ENCODE measurements around the gene PTCH2. TPM values are rescaled to one million over a fixed set of nuclear protein-coding genes. Genes with fewer than 3 reads are reported as not detected.

The PTCH2 gene
- total RNA-seq, 1 experiment from 2014 or later = 0.79 TPM

- H3K27ac ChIP-seq (ENCODE audit: insufficient read length, low read depth, low read length) = no peak overlapping the region
- H2BK20ac ChIP-seq (ENCODE audit: low read depth, low read length, poor library complexity, severe bottlenecking) = no peak overlapping the region
- Mint-ChIP-seq H3K27me3 (ENCODE audit: low read depth) (no peaks in the 10 kb centered on the region; the same call in 1 of the 2 replicates), H3K4me1 (peaks cover 2 to 4% of the 10 kb centered on the region in 2 experiments; a peak in 3 of 4 replicates), H3K4me3 (no peak overlapping the region), H3K27ac (no peak overlapping the region), H3K9me3 (no peaks in the 10 kb centered on the region; a peak in 1 of 5 replicates), H3K36me3 (ENCODE audit: insufficient read depth in 1 of 3, low read depth in 3 of 3) (peaks cover 0 to 13% (median 5%) of the 10 kb centered on the region in 3 experiments; a peak in 4 of 7 replicates)
- no peak overlapping the region for H3K9ac ChIP-seq (ENCODE audit: extremely low read depth, insufficient read length, low read length)
- DNase-seq = no peak
- no peaks in the 10 kb centered on the region for H3K23me2 ChIP-seq (ENCODE audit: insufficient read length, low read depth, low read length, poor library complexity, severe bottlenecking)
- no peaks in the 10 kb centered on the region for H3K4me1 ChIP-seq (ENCODE audit: insufficient read depth, low read length)
- no peaks in the 10 kb centered on the region for H3K9me3 ChIP-seq (ENCODE audit: control insufficient read depth, low read depth, low read length)
- no peak overlapping the region for H2BK12ac ChIP-seq (ENCODE audit: insufficient read length, low read depth, low read length)
- H2BK15ac ChIP-seq (ENCODE audit: low read depth, low read length) = no peak overlapping the region
- H3K4me2 ChIP-seq (ENCODE audit: insufficient read depth, insufficient read length, low read length) = no peak overlapping the region
- H3T11ph ChIP-seq (ENCODE audit: low read length) = no peak overlapping the region
- H3K23ac ChIP-seq (ENCODE audit: insufficient read length, low read depth, low read length) = no peak overlapping the region
- no CpG with 5 or more reads among the region's 1 CpG for WGBS (ENCODE audit: extremely low coverage, insufficient read length, low lambda C conversion rate)
- H2AFZ ChIP-seq (ENCODE audit: low read length) = no peak overlapping the region
- no peak overlapping the region for H4K5ac ChIP-seq (ENCODE audit: insufficient read length, low read depth, low read length)
- no peak overlapping the region for H2AK5ac ChIP-seq (ENCODE audit: insufficient read length, low read length)
- H3K56ac ChIP-seq (ENCODE audit: insufficient read length, low read depth, low read length) = no peak overlapping the region
- no peak overlapping the region for H2BK120ac ChIP-seq (ENCODE audit: low read depth, low read length, poor library complexity, severe bottlenecking)
- H2BK5ac ChIP-seq (ENCODE audit: insufficient read length, low read length) = no peak overlapping the region
- no peak overlapping the region for H3K18ac ChIP-seq (ENCODE audit: insufficient read length, low read depth, low read length)
- no peak overlapping the region for H3K14ac ChIP-seq (ENCODE audit: insufficient read depth, low read length)
- no peaks in the 10 kb centered on the region for H4K20me1 ChIP-seq (ENCODE audit: control insufficient read depth, insufficient read depth, insufficient read length)
- no peak overlapping the region for H3K4ac ChIP-seq (ENCODE audit: low read depth, low read length)
- no peaks in the 10 kb centered on the region for H3K79me2 ChIP-seq (ENCODE audit: insufficient read depth, low read length)
- TF ChIP-seq CTCF (conservative IDR thresholded peaks at IDR 0.05) = no peak
- H4K8ac ChIP-seq (replicated peaks; ENCODE audit: insufficient read length, low read depth, low read length) = no peak overlapping the region
- no peaks in the 10 kb centered on the region for H3K27me3 ChIP-seq (ENCODE audit: insufficient read depth, low read length)
- no peak overlapping the region for H4K91ac ChIP-seq (ENCODE audit: insufficient read length, low read depth, low read length)
- no peaks in the 10 kb centered on the region for H3K79me1 ChIP-seq (ENCODE audit: insufficient read depth, low read depth, low read length, poor library complexity, severe bottlenecking)
Observed at GRCh38 chr1:44854970-44855369, 11.9 kb upstream of the PTCH2 start.
